Stimulated activated CD8-positive, alpha-beta memory T cell treated with anti-CD3 and anti-CD28 coated beads, Interleukin-15, amount 100 ng/mL, for 24 hours (primary cell): Measurements from ENCODE around the gene SNAPIN.
"Not testable (repeated sequence)": the region's sequence is repeated elsewhere in the genome, so short reads cannot be mapped to it uniquely, and the experiment has no call there.

Source experiments
- DNase-seq: peaks from one replicate; pipeline ENCODE4 v3.0.0-alpha.2; 2020; ENCODE audit warnings: low read depth

Gene SNAPIN

DNA sequence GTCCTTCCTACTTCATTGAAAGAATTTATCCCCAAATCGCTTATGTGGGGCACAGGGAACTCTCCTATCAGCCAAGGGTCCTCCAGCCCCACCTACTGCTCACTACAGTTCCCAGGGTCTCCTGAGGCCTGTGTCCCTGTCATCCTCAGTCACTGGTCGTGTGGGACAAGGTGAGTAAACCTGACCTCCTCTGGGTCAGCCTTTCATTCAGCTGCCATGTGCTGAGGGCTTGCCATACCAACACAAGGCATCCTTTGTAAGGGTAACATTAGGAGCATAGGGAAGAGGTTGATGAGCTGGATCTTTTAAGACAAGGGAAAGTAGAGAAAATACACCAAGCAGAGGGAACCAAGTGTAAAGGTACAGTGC lies 11.2 kb upstream of the SNAPIN start:
- no peak for DNase-seq

DNA sequence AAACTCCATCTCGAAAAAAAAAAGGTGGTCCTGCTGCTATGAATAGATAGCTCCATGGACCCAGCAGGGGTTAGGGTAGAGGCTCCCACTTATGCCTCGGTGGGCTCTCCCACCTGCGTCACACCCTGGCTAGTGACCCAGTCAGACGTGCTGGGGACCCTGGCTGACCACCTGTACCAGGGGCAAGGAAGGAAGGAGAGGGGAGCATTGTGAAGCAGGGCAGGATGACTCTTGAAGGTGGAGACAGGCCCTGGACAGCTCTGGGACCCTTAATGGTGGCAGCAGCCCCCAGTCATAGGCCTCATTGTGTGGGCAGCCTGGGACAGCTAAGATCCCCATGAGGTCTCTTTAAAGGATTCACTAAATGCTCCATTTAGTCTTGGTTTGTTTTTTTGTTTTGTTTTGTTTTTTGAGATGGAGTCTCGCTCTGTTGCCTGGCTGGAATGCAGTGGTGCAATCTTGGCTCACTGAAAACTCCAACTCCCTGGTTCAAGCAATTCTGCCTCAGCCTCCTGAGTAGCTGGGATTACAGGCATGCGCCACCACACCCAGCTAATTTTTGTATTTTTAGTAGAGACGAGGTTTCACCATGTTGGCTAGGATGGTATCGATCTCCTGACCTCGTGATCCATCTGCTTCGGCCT lies 10.4 kb upstream of the SNAPIN start:
- no peak for DNase-seq

DNA sequence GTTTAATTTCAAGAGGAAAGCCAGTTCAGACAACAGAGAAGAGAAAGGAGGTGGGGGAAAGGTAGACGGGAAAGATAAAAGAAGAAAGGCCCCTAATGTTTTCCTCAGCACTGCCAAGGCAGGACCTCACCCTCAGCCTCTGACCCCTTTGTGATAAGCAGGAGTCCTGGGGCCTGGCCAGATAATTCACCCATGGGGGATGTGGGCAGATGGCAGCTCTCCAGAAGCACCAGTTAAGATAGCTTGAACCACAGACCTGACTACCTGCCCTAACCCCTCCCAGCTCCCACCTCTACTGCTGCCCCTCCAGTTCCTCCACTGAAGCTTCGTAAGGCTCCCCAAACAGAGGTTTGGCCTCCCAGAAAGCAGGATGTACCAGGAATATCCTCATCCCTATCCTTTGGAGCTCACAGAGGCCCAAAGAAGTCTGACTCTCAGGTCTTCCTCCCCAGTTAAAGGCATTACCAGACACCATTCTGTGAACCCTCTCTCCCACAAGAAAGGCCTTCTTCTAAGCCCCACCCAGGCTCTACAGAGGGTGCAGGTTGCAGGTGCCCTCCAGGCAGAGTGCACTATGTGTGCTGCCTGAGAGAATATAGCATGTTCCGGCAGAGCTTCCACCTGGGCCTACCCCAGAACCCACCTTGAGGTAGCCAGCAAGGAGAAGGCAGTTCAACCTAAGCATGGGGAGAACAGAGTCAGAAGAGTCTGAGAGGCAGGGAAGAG lies 9.2 kb upstream of the SNAPIN start:
- no peak for DNase-seq

DNA sequence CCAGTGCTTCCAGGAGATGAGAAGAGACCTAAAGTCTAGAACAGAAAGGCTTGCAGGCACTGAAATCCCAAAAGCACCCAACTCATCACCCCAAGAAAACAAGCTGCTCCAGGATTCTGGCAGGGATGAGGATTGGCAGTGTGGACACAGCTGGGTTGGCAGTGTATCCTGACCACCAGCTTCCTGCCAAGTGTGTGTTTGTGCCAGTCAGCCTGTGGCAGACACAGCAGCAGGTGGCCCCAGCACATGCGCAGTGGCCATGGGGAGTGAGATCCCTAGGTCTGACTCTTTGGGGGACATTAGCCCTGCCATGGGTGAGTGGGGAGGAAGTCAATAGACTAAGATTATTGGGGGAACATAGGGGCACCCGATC lies 8.7 kb upstream of the SNAPIN start:
- DNase-seq: no peak

DNA sequence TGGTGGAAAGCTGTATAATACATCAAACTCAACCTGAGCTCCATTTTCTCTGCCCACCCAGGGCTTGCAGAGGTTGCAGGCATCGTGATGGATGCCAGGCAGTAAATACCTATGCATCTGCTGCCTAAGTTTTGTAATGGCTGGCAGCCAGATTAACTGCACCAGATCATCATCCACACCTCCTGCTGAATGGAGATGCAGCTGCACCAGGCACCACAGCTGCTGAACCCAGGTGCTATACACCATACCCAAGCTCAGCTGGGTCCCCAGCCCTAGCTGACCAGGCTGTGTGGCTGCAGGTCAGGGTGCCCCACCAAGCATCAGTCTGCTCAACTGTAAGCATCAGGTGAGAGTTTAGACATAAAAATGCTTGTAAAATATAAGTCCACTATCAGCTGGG lies 6.7 kb upstream of the SNAPIN start:
- DNase-seq: no peak

DNA sequence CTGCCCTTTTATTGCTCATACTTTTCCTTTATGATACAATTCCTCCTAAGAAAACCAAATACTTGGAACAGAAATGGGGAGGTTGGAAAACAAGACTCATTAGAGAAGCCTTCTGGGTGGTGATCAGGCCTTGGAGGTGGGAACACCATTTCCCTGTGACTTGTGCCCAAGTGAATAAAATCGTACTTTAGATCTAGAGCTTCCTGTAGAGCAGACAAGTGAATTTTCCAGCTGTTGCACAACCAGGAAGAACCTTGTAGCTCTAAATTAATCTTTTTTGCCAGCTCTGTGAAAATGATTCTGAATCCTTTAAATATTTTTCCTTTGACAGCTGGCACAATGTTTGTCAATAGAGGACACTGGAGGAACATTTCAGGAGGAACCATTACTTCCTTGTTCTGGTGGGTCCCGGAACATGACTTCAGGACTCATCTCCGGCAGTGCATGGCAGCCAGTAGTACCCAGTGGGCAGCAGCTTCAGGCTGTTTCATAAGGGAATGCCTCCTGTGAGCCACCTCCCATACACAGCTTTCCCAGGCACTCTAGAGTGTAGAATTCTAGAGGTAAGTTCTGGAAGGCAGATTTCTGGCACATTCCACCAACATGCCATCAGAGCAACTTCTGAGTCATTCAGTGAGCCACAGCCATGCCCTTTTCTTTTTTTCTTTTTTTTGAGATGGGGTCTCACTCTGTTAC lies 5.5 kb upstream of the SNAPIN start:
- DNase-seq: no peak

DNA sequence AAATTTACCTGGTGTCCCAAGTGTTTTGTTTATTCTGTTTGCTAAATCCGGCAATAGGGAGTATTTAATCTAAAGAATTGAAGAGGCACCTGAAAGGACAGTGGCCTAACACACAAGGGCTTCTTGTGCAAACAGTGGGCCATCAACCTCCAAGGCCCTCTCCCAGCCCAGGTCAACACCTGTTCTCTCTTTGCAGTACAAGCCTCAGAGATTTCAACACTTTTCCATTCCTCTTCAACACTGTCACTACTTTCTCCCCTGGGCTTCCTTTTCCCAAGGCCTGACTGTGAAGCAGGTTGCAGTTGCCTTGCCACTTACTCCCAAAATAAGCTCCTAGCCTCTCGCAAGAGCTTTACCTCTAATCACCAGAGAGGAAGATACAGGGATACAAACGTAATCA lies 3.2 kb upstream of the SNAPIN start:
- no peak for DNase-seq

DNA sequence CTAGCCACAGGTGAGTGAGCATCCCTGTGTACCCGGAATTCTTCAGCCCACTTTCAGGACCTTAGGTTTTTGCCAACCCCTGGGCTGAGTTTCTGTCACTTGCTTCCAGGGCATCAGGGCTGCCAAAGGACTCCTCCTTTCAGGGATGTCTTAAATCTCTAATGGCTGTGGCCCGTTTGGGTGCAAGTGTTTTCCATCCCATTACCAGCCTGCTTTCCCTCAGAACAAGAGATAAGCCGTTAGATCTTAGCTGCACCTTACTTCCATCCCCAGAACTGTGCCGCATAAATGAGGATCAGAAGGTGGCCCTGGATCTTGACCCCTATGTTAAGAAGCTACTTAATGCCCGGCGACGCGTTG lies 652 bp downstream of the SNAPIN start:
- no peak for DNase-seq

DNA sequence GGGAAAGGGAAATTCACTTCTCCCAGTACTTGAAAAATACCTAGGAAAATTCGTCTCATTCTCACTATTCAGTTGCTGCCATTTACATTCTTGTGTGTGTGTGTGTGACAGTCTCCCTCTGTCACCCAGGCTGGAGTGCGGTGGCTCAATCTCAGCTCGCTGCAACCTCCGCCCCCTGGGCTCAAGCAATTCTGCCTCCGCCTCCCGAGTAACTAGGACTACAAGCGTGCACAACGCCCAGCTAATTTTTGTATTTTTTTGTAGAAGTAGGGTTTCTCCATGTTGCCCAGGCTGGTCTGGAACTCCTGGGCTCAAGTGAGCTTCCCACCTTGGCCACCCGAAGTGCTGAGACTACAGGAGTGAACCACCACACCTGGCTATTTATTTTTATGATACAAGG lies 1.2 kb downstream of the SNAPIN start:
- no peak for DNase-seq

DNA sequence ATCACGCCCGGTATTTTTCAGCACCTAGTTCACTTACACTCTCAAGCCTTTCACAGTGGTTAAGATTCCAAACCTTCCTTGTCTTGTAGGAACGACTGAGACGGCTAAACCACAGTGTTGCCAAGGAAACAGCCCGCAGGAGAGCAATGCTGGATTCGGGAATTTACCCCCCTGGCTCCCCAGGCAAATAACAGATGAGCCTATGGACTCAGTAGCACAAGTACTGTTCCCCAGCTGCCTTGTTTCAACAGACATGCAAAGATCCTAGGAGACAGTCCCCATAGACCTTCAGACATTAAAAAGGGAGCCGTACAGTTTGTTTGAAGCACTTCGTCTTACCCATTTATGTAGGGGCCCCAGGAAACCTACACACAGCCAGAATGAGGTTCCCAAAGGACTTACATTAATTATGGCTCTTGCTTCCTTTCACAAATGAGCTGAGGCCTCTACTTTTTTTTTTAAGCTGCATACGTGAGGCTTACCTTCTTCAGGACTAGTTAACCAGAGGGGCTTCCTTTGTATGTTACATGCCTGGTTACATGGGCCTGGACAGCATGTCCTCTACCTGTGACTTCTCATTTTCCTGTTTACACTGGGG lies 2.7 kb downstream of the SNAPIN start:
- DNase-seq: no peak

DNA sequence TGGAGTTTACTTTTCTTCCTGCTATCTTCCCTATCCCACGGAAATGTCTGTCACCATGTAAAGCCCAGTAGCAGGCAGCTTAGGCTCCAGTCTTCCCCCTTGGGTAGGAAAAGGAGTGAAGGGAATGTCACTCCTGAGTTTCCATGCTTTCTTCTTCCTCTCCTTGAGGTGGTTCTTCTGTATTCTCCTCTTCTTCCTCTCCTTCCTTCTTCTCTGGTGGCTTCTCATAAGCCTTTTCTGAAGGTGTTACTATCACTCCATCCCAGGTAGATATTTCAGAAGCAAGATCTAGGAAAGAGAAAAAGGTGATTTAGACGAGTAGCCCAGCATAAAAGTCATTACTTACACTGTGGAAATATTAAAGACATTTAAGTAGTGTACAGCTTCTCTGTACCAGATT lies 3.8 kb downstream of the SNAPIN start:
- no peak for DNase-seq

DNA sequence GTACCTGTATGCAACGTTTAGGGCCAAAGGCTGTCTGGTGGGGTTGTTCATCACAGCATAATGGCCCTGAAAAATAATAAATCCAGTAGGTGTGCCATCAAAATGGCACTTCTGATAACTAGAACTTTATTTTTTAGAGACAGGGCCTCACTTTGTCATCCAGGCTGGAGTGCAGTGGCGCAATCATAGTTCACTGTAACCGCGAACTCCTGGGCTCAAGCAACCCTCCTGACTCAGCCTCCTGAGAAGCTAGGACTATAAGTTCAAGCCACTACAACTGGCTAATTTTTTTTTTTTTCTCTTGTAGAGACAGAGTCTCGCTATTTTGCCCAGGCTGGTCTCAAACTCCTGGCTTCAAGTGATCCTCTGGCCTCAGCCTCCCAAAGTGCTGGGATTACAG lies 4.7 kb downstream of the SNAPIN start:
- DNase-seq: no peak

DNA sequence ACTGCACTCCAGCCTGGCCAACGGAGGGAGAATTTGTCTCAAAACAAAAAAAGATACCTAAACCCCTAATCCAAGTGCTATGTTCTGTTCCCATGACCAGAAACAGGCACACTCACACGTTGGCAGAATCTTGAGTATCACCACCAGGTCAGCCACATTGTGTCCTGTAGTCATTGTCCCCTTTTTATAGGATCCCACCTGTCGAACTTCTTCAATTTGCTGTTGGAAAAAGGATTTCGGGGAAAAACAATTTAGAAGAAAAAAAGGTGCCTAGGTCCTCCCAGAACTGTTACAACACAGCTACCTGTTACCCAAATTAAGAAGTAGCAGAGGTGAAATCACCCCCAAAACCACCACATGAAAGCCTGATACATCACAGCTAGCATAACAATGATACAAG lies 8.9 kb downstream of the SNAPIN start:
- DNase-seq: no peak

DNA sequence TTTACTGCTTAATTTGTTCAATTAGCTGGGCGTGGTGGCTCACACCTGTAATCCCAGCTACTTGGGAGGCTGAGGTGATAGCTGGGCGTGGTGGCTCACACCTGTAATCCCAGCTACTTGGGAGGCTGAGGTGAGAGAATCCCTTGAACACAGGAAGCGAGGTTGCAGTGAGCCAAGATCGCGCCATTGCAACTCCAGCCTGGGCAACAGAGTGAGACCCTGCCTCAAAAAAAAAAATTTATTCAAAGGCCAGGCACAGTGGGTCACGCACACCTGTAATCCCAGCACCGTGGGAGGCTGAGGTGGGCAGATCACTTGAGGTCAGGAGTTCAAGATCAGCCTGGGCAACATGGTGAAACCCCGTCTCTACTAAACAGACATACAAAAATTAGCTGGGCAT lies 10.2 kb downstream of the SNAPIN start:
- not testable (repeated sequence) for DNase-seq

DNA sequence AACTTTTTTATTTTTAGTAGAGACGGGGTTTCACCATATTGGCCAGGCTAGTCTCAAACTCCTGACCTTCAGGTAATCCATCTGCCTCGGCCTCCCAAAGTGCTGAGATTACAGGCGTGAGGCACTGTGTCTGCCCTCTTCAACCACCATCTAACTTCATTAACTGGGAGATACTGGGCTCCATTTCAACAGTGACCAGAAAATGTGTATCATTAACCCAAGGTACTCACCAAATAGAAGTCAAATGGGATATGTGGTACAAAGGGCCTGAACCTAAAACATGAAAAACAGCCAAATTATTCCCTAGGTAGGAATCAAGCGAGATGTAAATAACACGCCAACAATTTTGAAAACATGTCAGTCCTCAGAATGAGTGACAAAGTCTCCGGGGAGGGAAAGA lies 11.1 kb downstream of the SNAPIN start:
- DNase-seq: no peak

DNA sequence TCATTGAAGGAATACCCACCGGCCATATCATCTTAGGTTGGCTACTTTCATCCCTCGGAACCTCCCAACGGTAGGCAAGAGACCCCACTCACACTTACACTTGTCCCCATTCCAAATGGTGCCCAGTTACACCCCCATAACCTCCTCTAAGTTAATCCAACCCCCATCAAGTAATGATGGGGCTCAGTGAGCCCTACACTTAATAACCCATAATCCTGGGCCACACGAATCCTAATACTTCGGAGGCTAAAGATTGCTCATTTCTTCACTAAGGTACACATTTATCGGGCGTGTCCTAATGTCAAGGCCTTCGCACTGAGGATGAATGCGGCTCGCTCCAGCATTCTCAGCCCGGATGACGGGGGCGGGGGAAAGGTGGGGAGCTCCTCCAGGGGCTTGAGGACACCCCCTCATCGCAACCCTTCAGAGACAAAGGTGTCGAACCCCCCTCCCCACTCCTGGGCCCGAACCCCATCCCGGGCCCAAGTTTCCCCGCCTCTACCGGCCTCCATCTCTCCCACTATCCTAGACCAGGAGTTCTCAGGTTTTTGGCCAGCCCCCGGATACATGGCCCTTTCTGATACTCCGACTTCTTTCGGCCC lies 11.9 kb downstream of the SNAPIN start:
- DNase-seq: no peak

DNA sequence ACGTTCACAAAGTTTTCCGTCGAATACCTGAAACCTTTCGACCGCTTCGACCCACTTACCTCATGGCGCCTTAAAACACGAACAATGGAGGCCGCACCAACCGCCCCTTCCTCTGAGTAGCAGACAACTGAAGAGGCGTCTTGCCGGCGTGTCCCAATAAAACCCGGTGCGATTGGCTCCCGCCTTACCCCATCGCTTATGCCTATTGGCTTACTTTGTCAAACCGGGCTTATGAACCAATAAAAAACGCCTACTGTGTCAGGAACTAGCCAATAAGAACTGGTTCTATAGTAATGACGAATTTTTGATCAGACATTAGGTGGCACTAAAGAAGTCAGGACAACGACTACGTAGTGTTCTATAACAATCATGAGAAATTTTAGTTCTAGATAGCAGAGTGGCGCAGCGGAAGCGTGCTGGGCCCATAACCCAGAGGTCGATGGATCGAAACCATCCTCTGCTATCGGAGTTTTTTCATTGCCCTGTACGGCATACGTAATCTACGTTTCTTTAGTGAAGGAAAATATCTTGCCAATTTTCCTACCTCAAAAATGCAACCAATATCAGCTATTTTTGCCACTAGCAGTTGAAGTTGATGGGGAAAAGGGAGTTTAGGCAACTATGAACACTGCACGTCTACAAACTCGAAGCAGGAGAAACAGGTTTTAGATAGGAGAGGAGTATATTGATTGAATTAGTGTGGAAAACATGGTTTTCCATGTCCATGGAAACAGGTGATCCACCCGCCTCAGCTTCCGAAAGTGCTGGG lies 12.5 kb downstream of the SNAPIN start, which contains the start of gene ILF2:
Gene ILF2, minus strand, starts transcription at position 135 of the 769 bp plus-strand sequence. Its CDS starts 71 bp downstream, at position 64.
- peak; percentile 80 for DNase-seq

DNA sequence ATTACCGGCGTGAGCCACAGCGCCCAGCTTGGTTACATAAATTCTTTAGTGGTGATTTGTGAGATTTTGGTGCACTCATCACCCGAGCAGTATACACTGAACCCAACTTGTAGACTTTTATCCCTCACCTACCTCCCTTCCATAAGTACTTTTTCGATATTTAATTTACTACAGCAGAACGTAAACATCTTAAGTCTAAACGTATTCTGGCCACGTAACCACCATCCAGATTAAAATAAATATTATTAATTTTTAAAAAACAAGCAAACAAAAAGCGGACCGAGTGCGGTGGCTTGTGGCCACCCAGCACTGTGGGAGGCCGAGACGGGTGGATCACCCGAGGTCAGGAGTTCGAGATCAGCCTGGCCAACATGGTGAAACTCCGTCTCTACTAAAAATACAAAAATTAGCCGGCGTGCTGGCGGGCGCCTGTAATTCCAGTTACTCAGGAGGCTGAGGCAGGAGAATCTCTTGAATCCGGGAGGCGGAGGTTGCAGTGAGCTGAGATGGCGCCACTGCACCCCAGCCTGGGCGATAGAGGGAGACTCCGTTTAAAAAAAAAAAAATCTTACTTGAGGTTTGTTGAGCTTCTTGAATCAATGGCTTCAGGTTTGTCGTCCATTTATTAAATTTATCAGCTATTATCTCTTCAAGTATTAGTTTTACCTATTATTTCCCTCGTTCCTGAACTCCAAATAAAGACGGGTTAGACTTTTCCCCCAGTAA lies 13.3 kb downstream of the SNAPIN start:
- not testable (repeated sequence) for DNase-seq

DNA sequence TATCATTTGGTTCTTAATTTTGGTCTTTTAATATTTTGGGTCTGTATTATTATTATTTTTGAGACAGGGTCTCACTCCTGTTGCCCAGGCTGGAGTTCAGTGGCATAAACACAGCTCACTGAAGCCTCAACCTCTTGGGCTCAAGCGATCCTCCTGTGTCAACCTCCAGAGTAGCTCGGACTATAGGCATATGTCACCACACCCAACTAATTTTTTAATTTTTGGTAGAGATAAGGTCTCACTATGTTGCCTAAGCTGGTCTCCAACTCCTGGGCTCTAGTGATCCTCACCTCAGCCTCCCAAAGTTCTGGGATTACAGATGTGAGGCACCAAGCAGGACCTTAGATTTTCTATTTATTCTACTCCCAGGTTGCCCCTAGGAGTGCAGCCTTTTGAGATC lies 15.0 kb downstream of the SNAPIN start:
- DNase-seq: no peak

DNA sequence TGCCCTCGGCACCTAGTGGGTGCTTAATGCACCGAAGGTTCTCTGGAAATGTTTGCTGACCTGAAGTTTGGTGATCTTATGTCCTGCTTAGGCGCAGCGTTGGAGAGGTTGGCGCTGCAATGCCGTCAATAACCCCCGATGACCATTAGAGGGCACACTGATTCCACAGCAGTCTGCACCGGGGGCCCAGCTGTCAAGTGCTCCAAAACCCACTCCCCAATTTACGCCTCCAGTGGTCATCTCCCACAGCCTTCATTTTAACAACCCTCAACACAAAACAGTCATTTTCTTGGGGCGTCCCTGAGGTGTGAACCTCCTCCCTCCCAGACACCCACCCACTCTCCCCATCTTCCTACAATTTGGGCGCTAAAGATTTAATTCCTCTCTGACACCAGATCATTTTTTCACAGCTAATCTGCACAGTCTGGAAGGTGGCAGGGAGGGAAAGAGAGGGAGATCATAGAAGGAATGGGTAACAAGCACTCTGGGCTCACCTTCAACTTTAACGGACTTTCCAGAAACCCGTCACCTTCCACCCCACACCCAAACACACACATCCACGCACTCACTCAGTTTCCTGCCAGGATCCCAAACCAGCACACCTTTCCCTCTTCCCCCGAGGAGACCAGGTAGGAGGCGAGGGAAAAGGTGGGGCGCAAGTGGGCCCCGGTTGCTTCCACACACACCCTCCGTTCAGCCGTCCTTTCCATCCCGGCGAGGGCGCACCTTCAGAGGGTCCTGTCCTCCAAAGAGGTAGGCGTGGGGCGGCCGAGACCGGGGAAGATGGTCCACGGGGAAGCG lies 19.4 kb downstream of the SNAPIN start:
- DNase-seq: no peak
